Measurements from ENCODE around the gene APBB1. TPM values are rescaled to one million over a fixed set of nuclear protein-coding genes. Genes with fewer than 3 reads are reported as not detected.

APBB1 gene
- 6.9 and 8.5 TPM in 2 replicates for total RNA-seq (2014; rRNA removed; shearing (Covaris generic))
- polyA plus RNA-seq (2014; cell fraction: nucleus; rRNA removed): 2.6 and 5.4 TPM in 2 replicates

DNA sequence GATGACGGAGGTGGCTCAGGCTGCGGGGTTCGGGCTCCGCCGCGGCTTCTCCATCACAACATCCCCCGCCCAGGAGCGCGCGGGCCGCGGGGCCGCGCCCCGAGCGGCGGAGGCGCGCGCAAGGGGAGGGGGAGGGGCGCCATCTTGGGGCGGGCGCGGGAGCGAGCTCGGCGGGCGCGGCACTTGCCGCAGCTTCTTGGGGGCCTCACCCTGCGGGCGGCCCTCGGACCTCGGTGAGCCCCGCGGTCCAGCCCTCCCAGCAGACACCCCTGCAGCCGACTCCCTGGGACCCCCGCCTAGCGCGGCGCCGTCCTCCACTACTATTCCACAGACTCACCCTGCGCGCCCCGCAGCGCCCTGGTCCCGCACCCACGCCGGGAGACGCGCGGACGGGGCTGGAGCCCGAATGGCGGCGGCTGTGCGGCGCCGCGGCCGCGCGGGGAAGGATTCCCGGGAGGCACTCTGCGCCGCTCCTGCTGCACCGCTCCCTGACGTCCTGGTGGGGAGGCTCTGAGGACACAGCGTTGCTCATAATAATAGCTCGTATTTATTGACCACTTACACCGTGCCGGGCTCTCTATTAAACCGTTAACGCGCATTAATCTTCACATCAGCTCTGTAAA is at the start of gene APBB1:
APBB1 (minus strand) TSS at position 86 of the 623 bp plus-strand sequence. CDS start 7,747 bp downstream, outside the sequence.
- DNase-seq (ENCODE audit: extremely low read depth, low read depth): peak; percentile 26

- no peak for DNase-seq (ENCODE audit: extremely low read depth, low read depth)
These were observed 40.2 kb upstream of the APBB1 start for GRCh38 chr11:6459099-6459450.

- DNase-seq (ENCODE audit: extremely low read depth, low read depth): no peak
These were observed 39.6 kb upstream of the APBB1 start for GRCh38 chr11:6458352-6459098.

DNA sequence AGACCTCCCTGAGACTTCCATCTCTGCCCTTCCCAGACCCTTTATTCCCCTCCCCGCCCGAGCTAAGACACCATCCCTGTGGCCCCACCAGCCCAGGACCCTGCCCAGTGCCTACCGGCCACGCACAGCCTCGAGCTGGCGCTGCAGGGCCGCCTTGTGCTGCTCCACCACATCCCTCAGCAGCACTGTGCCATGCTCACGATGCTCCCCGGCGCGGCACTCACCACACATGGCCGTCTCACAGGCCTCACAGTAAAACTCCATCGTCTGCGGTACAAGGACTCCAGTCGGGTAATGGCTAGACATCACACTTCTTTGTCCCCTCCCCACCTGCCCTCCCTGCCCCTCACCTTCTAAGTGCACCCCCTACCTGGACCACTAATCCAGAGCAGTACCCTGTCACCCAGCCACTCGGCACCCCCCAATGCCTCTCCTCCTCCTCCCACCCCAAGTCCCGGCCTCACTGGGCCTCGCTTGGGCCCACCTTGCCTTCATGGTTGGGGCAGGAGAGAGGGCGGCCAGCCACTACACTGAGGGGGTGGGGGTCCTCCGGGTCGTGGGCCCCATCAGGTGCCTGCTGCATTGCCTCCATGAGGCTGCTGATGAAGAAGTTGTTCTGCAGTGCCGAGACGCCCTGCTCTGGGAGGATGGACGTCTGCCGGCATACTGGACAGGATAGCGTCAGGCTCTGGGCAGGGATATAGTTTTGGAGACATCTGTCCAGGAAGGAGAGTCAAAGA is 38.9 kb upstream of the APBB1 start:
- DNase-seq (ENCODE audit: extremely low read depth, low read depth): no peak

DNA sequence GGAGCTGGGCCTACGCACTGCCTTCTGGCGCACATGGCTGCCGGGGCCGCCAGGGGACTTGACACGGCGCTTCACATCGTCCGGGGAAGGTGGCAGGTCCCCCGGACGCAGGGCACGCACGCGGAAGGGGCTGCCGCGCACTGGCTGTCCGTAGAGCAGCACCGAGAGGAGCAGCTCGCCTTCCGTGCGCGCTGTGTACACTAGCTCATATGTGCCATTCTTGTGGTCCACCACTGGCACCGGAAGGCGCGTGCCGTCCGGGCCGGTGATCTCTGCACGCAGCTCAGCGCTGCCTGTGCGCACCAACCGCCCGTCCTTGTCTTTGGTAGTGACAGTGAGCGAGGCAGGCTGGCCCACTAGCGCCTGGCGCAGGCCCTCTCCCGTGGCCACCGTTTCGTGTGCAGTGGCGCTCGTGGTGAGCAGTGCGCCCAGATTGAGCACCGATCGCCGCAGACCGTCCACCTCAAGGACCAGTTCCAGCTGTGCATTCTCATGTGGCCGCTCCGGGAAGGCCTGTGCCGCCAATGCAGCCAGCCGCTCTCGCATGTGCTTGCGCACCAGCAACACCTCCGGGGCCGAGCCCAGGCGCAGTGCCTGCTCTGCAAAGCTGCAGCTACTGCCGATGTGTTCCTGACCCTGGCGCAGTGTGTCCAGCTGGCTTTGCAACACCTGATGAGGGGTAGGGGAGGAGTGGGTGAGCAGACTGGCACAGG is 37.6 kb upstream of the APBB1 start:
- DNase-seq (ENCODE audit: extremely low read depth, low read depth): no peak

GRCh38 chr11:6455070-6455469 is 36.2 kb upstream of the APBB1 start:
- DNase-seq (ENCODE audit: extremely low read depth, low read depth): no peak

DNA sequence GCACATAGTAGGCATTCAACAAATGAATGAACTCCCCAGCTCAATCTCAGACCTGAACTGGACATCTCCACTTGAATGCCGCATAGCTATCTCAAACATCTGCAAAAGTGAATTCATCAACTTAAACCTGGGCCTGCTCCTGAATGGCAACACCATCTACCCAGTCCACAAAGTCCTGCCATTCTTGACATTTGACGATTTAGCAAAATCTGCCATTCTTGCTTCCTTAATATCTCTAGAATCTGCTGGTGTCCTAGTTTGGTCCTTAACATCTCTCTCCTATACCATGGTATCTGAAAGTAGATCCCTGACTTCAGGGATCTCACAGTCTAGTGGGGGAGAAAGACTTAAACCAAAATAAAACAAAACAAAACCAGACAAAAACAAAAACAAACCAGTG is 34.3 kb upstream of the APBB1 start:
- DNase-seq (ENCODE audit: extremely low read depth, low read depth): no peak

- no peak for DNase-seq (ENCODE audit: extremely low read depth, low read depth)
These were observed 33.3 kb upstream of the APBB1 start for GRCh38 chr11:6452219-6452618.

DNA sequence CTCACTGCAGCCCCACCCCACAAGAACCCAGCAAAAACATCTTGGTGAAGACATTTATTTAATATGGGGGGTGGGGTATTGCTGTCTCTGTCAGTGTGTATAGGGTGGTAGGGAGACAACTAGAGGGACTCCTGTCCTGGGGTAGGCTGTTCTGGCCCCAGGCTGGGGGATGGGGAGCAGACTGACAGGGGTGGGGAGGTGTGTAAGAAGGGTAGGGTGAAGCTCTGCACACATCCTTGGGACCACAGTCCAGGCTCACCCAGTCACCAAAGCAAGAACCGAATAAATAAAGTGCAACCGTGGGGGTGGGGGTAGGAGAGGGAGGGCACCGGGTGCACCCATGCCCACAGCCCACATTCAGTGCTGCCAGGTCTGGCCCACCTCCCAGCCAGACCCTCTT is 29.7 kb upstream of the APBB1 start:
- no peak for DNase-seq (ENCODE audit: extremely low read depth, low read depth)

- DNase-seq (ENCODE audit: extremely low read depth, low read depth): peak; percentile 26
These were observed 24.5 kb upstream of the APBB1 start for GRCh38 chr11:6443269-6444003.

DNA sequence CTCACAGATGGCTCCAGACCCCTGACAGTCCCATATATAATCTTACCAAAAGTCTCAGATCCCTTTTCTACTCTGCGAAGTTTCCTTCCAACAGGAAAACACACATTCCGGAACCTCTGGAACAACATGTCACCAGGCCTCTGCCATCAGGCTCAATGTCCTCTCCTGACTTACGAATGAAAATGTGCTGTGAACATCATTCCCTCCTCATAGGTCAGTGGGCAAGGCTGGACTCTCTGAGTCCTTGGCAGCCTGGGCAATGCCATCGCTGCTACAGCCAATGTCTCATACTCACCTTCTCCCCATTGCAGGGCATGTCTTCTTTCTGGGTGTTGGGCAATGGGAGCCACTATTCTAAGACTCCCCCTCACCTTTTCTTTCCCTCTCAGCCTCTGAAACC is 23.5 kb upstream of the APBB1 start:
- no peak for DNase-seq (ENCODE audit: extremely low read depth, low read depth)

GRCh38 chr11:6440906-6441358 is 22.0 kb upstream of the APBB1 start, which contains the start of gene HPX:
Gene HPX (minus strand): TSS chr11:6440987. CDS start chr11:6440963, 24 bp downstream.
- DNase-seq (ENCODE audit: extremely low read depth, low read depth): no peak

DNA sequence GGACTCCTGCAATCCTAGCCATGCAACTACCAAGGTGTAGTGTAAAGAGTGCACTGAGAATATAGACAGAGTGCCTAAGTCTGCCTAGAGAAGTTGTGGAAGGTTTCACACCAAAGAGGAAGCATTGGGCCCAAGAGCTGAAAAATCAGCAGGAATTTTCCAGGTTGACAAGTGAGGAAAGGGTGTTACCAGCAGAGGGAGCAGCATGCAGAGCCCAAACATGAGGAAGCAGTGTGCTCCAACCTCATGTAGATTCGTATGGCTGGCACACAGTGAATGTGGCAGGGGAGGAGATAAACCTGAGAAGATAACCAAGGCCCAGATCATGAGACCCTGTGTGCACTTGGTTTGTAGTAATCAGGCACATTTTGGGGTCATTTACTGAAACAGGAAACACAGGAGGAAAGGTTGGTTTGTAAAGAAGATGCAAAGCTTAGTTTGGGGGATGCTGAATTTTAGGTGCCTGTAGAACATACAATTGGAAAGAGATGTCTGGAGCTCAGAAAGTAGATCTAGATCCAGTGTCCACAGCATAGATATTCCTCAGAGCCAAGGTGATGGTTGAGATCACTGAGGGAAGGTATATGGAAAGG is 20.2 kb upstream of the APBB1 start:
- peak; percentile 36 for DNase-seq (ENCODE audit: extremely low read depth, low read depth)

- no peak for DNase-seq (ENCODE audit: extremely low read depth, low read depth)
These were observed 19.1 kb upstream of the APBB1 start for GRCh38 chr11:6437993-6438392.

DNA sequence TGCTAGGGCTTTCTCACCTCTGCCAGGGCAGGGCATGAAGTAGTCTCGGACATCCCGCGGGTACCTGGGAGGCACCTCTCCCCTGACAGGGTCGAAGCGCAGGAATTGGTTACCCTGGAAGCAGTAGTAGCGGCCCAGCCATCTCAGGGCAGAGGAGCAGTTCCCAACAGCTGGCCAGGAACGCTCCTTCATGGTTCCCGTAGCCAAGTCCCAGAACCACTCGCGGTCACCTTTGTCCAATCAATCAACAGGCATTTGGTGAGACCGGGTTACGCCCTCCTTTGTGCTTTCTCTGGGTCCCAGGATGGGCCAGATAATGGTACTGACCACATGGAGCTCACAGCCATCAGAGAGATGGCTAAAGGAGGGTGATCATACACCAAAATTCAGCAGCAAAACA is 18.5 kb upstream of the APBB1 start:
- DNase-seq (ENCODE audit: extremely low read depth, low read depth): no peak

GRCh38 chr11:6433998-6434660 is 15.2 kb upstream of the APBB1 start:
- DNase-seq (ENCODE audit: extremely low read depth, low read depth): no peak

- peak; percentile 12 for DNase-seq (ENCODE audit: extremely low read depth, low read depth)
These were observed 13.0 kb upstream of the APBB1 start for GRCh38 chr11:6431861-6432260.

GRCh38 chr11:6427516-6427915 is 8.6 kb upstream of the APBB1 start:
- no peak for DNase-seq (ENCODE audit: extremely low read depth, low read depth)

DNA sequence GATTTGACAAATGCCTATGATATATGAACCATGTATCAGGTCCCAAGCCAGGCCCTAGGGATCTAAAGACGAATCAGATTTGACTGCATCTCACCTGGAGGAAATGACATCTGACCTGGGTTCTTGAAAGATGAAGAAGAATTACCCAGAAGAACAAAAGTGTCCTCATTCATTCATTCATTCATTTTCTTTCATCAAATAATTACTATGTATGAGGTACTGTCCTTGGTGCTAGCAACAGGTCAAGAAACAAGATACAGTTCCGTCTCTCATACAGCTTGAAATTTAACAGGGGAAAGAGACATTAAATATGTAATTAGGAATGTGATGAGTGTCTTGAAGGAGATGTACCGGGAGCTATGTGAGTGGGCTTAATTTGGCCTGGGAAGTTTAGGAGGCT is 1.8 kb upstream of the APBB1 start:
- no peak for DNase-seq (ENCODE audit: extremely low read depth, low read depth)

Measured in NCI-H460 (cell line).